ENCODE results near the gene FEN1. TPM values are rescaled to one million over a fixed set of nuclear protein-coding genes. Genes with fewer than 3 reads are reported as not detected.

FEN1 gene
- total RNA-seq, 1 donor from 2014 or later: 11.0 TPM

DNA sequence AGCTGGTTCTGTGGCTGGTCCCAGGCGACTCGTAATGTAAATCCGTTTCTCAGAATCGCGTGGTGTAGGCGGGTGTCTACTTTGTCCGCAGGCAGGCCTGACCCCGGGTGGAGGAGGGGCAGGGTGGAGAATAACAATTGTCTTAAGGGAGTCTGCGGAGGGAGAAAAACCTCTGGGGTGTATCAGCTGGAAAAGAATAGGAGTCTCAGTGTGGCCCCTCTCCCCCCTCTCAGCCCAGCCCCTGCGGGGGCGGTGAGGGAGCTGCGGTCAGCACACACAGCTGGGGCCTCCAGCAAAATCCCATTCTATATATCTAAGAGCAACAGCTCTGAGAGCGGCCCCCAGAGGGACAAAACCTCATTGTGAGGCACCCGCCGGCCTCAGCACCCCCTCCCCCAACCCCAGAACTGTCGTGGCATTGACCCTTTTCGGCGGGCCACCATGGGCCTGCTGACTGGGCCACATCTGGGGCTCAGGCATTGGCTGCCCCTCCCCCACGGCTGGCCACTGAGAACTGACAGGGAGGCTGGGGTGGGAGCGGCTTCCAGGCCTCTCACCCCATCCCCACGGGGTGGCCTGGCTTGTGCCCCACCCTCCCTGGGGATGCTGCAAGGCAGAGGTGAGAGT lies 43.0 kb upstream of the FEN1 start:
- Histone ChIP-seq H3K36me3 (ENCODE audit: control insufficient read depth in 3 of 3, insufficient read depth in 3 of 3, low read length in 3 of 3) (no peaks in the 10 kb centered on the region), H3K9me3 (ENCODE audit: control insufficient read depth in 3 of 3, low read length in 3 of 3) (no peaks in the 10 kb centered on the region), H3K9ac (ENCODE audit: low read depth in 1 of 3, low read length in 3 of 3) (no peak overlapping the region), H3K4me1 (ENCODE audit: control insufficient read depth in 3 of 3, insufficient read depth in 3 of 3, low read length in 3 of 3) (peaks cover 5 to 11% (median 8%) of the 10 kb centered on the region in 3 donors), H3K27me3 (ENCODE audit: control insufficient read depth in 3 of 3, insufficient read depth in 3 of 3, low read length in 3 of 3) (peaks cover 8 to 22% (median 11%) of the 10 kb centered on the region in 3 donors), H3K4me3 (ENCODE audit: low read length in 3 of 3) (no peak overlapping the region), H3K27ac (ENCODE audit: low read depth, low read length) (no peak overlapping the region)

DNA sequence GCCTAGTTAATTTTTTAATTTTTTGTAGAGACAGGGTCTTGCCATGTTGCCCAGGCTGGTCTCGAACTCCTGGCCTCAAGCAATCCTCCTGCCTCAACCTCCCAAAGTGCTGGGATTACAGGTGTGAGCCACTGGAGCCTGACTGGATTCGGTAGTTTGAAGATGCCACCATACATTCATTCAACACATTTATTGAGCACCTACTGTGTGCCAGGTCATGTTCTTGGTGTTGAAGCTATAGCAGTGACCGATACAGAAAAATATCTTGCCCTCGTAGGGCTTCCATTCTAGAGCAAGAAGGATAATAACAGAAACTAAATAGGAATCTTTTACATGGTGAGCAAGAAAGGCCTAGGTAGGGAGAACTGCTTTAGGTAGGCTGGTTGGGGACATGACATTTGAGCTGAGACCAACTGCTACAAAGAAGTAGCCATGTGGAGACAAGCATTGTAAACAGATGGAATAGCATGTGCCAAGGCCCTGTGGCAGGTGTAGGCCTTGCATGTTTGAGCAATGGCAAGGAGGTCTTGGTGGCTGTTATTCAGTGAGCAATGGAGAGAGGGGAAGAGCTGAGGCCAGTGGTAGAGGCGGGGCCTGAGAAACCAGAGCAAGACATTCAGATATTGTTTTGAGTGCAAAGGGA lies 42.0 kb upstream of the FEN1 start:
- peaks cover 5 to 11% (median 8%) of the 10 kb centered on the region in 3 donors for H3K4me1 ChIP-seq (ENCODE audit: control insufficient read depth in 3 of 3, insufficient read depth in 3 of 3, low read length in 3 of 3)
- H3K27ac ChIP-seq (ENCODE audit: low read depth, low read length): no peak overlapping the region
- H3K4me3 ChIP-seq (ENCODE audit: low read length in 3 of 3): no peak overlapping the region
- H3K27me3 ChIP-seq (ENCODE audit: control insufficient read depth in 3 of 3, insufficient read depth in 3 of 3, low read length in 3 of 3): peaks cover 8 to 22% (median 11%) of the 10 kb centered on the region in 3 donors
- no peak overlapping the region for H3K9ac ChIP-seq (ENCODE audit: low read depth in 1 of 3, low read length in 3 of 3)
- no peaks in the 10 kb centered on the region for H3K36me3 ChIP-seq (ENCODE audit: control insufficient read depth in 3 of 3, insufficient read depth in 3 of 3, low read length in 3 of 3)
- H3K9me3 ChIP-seq (ENCODE audit: control insufficient read depth in 3 of 3, low read length in 3 of 3): no peaks in the 10 kb centered on the region

DNA sequence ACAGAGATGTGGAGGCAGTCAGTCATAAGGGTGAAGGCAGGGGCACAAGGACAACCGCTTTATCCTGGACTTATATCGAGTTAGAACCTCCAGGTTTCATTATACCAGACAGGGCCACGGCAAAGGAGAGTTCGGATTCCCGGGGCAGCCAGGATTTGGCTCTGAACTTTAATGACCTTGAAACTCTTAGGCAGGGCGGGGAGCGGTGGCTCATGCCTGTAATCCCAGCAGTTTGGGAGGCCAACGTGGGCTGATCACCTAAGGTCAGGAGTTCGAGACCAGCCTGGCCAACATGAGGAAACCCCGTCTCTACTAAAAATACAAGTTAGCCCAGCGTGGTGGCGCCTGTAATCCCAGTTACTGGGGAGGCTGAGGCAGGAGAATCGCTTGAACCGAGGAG lies 41.3 kb upstream of the FEN1 start:
- H3K9me3 ChIP-seq (ENCODE audit: control insufficient read depth in 3 of 3, low read length in 3 of 3): no peaks in the 10 kb centered on the region
- peaks cover 8 to 22% (median 11%) of the 10 kb centered on the region in 3 donors for H3K27me3 ChIP-seq (ENCODE audit: control insufficient read depth in 3 of 3, insufficient read depth in 3 of 3, low read length in 3 of 3)
- no peaks in the 10 kb centered on the region for H3K36me3 ChIP-seq (ENCODE audit: control insufficient read depth in 3 of 3, insufficient read depth in 3 of 3, low read length in 3 of 3)

DNA sequence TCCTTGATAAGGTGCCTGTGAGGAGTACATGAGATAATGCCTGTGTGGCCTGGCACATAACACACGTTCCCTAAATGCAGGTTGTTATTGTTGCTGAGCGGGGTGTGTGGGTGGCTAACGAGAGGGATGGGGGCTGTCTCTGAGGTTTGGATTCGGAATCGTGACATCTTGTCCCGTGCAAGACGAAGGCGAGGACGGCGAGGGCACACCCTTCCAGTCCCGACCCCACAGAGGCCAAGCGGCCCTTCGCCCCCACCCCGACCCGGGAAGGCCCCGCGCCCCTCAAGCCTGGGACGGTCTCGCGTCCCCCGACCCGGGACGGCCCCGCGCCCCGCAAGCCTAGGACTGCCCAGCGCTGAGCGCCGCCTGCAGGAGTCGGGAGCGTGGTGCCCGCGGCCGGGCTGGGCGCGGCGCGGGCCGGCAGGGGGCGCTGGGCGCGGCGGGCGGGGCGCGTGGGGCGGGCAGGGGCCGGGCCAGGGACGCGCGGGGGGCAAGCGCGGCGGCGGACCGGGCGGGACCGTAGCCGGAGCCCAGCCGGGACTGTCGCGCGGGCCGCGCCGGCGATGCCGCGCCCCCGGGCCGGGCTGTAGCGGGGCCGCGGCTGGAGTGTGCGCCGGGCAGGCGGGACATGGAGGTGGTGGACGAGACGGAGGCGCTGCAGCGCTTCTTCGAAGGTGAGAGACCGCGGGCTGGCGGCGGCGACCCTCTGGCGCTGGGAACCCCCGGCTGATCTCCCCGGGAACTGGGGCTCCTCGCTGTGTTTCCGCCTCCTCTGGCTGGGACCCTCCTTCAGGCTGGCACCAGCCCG lies 40.4 kb upstream of the FEN1 start, which contains the start of gene MYRF:
TSS of gene MYRF (plus strand) at position 520 of the 808 bp plus-strand sequence. CDS start at position 629, 109 bp downstream.
- no peaks in the 10 kb centered on the region for H3K36me3 ChIP-seq (ENCODE audit: control insufficient read depth in 3 of 3, insufficient read depth in 3 of 3, low read length in 3 of 3)
- peak within 1 kb of the TSS in 2 of 3 donors; percentile 27 to 41 for H3K4me3 ChIP-seq (ENCODE audit: low read length in 3 of 3)
- no peak within 1 kb of the TSS for H3K27ac ChIP-seq (ENCODE audit: low read depth, low read length)
- H3K9ac ChIP-seq (ENCODE audit: low read depth in 1 of 3, low read length in 3 of 3): peak within 1 kb of the TSS in 2 of 3 donors; percentile 23 to 45
- H3K4me1 ChIP-seq (ENCODE audit: control insufficient read depth in 3 of 3, insufficient read depth in 3 of 3, low read length in 3 of 3): peaks cover 5 to 11% (median 8%) of the 10 kb centered on the region in 3 donors
- H3K9me3 ChIP-seq (ENCODE audit: control insufficient read depth in 3 of 3, low read length in 3 of 3): no peaks in the 10 kb centered on the region
- peaks cover 8 to 22% (median 11%) of the 10 kb centered on the region in 3 donors for H3K27me3 ChIP-seq (ENCODE audit: control insufficient read depth in 3 of 3, insufficient read depth in 3 of 3, low read length in 3 of 3)

More for the DNA sequence above, 41.3 kb upstream of the FEN1 start:
- Histone ChIP-seq H3K27ac (ENCODE audit: low read depth, low read length) (no peak overlapping the region), H3K4me1 (ENCODE audit: control insufficient read depth in 3 of 3, insufficient read depth in 3 of 3, low read length in 3 of 3) (peaks cover 5 to 11% (median 8%) of the 10 kb centered on the region in 3 donors), H3K9ac (ENCODE audit: low read depth in 1 of 3, low read length in 3 of 3) (no peak overlapping the region), H3K4me3 (ENCODE audit: low read length in 3 of 3) (no peak overlapping the region)

DNA sequence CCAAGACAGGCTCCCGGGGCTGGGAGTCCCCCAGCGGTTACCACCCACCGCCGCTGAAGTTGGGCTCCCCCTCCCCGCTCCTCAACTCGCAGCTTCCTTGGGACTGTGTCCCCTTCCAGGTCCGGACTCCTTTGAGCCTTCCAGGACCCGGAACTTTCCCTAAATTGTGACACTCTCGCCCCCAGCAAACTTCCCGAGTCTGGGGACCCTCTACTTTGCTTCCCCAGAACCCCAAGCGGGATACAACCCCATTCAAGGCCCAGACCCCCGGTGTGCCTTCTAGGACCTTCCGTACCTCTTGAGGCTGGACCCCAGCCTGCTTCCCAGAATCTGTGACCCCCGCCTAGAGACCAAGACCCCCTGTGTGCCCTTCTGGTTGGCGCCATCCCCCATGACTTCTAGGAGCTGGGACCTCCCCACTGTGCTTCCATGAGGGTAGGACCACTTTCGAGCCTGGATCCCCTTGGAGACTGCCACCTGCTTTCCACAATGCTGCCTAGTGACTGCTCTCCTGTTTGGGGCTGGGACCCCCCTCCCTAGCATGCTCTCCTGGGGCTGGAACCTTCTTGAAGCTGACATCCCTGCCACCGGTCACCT lies 39.7 kb upstream of the FEN1 start:
- no peak overlapping the region for H3K27ac ChIP-seq (ENCODE audit: low read depth, low read length)
- H3K9ac ChIP-seq (ENCODE audit: low read depth in 1 of 3, low read length in 3 of 3): peak overlapping the region in 2 of 3 donors; percentile 23 to 25
- peaks cover 2 to 8% (median 4%) of the 10 kb centered on the region in 3 donors for H3K4me1 ChIP-seq (ENCODE audit: control insufficient read depth in 3 of 3, insufficient read depth in 3 of 3, low read length in 3 of 3)

DNA sequence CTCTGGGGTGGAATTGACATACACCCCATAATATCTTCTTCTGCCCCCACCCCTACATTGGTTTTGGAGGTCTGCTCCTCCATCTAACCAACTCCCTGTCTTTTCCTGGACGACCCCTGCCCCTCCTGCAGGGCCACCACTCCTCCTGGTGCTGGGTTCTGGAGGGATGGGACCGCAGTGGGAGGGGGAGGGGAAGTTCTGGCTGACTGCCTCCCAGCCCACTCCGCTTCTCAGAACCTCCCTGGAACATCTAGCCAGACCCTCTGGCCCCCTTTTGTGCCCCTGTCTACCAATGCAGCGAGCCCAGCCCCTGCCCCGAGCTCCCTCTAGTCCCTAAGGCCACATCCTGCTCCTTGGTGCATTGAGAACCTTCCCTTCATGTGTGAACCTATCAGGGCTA lies 39.0 kb upstream of the FEN1 start:
- Histone ChIP-seq H3K4me1 (ENCODE audit: control insufficient read depth in 3 of 3, insufficient read depth in 3 of 3, low read length in 3 of 3) (peaks cover 0 to 5% (median 3%) of the 10 kb centered on the region in 3 donors), H3K9me3 (ENCODE audit: control insufficient read depth in 3 of 3, low read length in 3 of 3) (no peaks in the 10 kb centered on the region), H3K27me3 (ENCODE audit: control insufficient read depth in 3 of 3, insufficient read depth in 3 of 3, low read length in 3 of 3) (peaks cover 10 to 21% (median 11%) of the 10 kb centered on the region in 3 donors)

More for the DNA sequence above, 39.7 kb upstream of the FEN1 start:
- H3K27me3 ChIP-seq (ENCODE audit: control insufficient read depth in 3 of 3, insufficient read depth in 3 of 3, low read length in 3 of 3): peaks cover 8 to 22% (median 11%) of the 10 kb centered on the region in 3 donors
- no peaks in the 10 kb centered on the region for H3K9me3 ChIP-seq (ENCODE audit: control insufficient read depth in 3 of 3, low read length in 3 of 3)
- peak overlapping the region in 1 of 3 donors; percentile 27 for H3K4me3 ChIP-seq (ENCODE audit: low read length in 3 of 3)
- H3K36me3 ChIP-seq (ENCODE audit: control insufficient read depth in 3 of 3, insufficient read depth in 3 of 3, low read length in 3 of 3): no peaks in the 10 kb centered on the region

DNA sequence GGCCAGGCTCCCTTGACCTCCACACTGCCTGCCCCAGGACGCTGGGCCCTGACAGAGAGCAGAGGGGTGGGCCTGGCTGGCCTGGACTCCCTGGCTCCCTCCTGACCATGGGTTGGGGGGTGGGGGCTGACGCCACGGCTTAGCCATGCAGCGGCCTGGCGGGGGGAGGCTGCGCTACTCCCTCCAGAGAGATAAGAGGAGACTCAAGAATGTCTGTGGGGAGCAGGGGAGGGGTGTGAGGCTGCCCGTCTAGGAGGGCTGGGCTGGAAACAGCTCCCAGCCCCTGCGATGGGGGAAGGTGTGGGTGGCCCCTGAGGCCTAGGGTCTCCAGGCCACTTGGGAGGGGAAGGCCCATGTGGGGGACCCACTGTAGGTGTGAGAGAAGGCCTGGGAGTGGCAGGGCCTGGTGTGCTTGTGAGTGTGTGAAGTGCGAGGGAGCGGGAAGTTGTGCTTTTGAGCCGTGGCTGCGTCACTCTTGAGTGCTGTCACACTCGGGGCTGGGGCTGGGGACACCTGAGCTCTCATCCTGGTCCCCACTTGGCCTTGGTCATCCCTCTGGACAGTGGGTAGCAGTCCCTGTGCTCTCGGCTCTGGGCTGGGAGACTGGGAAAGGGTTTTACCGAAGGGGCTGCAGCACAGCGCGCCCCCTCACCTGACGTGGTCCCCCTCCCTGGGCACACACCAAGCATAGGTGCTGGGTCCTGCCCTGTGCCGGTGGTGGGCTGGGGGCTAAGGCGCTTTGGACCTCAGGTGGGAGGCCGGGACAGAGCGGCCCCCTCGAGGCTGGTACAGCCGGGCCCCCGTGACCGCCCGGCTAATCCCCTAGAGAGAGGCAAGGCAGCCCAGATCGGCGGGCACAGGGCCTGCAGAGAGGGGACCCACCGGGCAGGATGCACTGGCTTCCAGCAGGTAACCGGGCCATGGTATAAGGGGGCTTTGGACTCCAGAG lies 37.9 kb upstream of the FEN1 start:
- peaks cover 11 to 23% (median 16%) of the 10 kb centered on the region in 3 donors for H3K27me3 ChIP-seq (ENCODE audit: control insufficient read depth in 3 of 3, insufficient read depth in 3 of 3, low read length in 3 of 3)
- no peak overlapping the region for H3K27ac ChIP-seq (ENCODE audit: low read depth, low read length)
- no peak overlapping the region for H3K9ac ChIP-seq (ENCODE audit: low read depth in 1 of 3, low read length in 3 of 3)

More for the DNA sequence above, 39.0 kb upstream of the FEN1 start:
- Histone ChIP-seq H3K36me3 (ENCODE audit: control insufficient read depth in 3 of 3, insufficient read depth in 3 of 3, low read length in 3 of 3) (no peaks in the 10 kb centered on the region), H3K27ac (ENCODE audit: low read depth, low read length) (no peak overlapping the region), H3K4me3 (ENCODE audit: low read length in 3 of 3) (no peak overlapping the region), H3K9ac (ENCODE audit: low read depth in 1 of 3, low read length in 3 of 3) (no peak overlapping the region)

DNA sequence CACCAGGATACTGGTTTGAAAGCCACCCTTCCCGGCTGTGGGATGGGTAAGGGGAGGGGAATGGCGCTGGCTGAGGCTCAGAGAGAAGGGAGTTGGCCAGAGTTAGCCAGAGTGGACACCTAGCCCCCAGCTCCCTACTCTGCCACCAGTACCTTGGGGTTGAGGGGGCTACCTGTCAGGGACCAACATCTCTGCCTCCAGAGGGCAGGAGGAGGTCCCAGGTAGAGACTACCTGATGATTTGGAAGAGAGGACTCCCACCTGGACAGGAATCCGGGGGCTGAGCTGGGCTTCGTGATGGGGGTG lies 36.6 kb upstream of the FEN1 start:
- peaks cover 0 to 5% (median 3%) of the 10 kb centered on the region in 3 donors for H3K4me1 ChIP-seq (ENCODE audit: control insufficient read depth in 3 of 3, insufficient read depth in 3 of 3, low read length in 3 of 3)
- H3K4me3 ChIP-seq (ENCODE audit: low read length in 3 of 3): no peak overlapping the region
- H3K27ac ChIP-seq (ENCODE audit: low read depth, low read length): no peak overlapping the region
- H3K27me3 ChIP-seq (ENCODE audit: control insufficient read depth in 3 of 3, insufficient read depth in 3 of 3, low read length in 3 of 3): peaks cover 11 to 24% (median 20%) of the 10 kb centered on the region in 3 donors
- no peaks in the 10 kb centered on the region for H3K36me3 ChIP-seq (ENCODE audit: control insufficient read depth in 3 of 3, insufficient read depth in 3 of 3, low read length in 3 of 3)
- H3K9ac ChIP-seq (ENCODE audit: low read depth in 1 of 3, low read length in 3 of 3): no peak overlapping the region
- no peaks in the 10 kb centered on the region for H3K9me3 ChIP-seq (ENCODE audit: control insufficient read depth in 3 of 3, low read length in 3 of 3)

More for the DNA sequence above, 37.9 kb upstream of the FEN1 start:
- peaks cover 0 to 5% (median 3%) of the 10 kb centered on the region in 3 donors for H3K4me1 ChIP-seq (ENCODE audit: control insufficient read depth in 3 of 3, insufficient read depth in 3 of 3, low read length in 3 of 3)
- H3K9me3 ChIP-seq (ENCODE audit: control insufficient read depth in 3 of 3, low read length in 3 of 3): no peaks in the 10 kb centered on the region
- no peaks in the 10 kb centered on the region for H3K36me3 ChIP-seq (ENCODE audit: control insufficient read depth in 3 of 3, insufficient read depth in 3 of 3, low read length in 3 of 3)
- no peak overlapping the region for H3K4me3 ChIP-seq (ENCODE audit: low read length in 3 of 3)

Data from skeletal muscle tissue (tissue), 4 donors.